Parathyroid adenoma (tissue), 2 donors: ENCODE results near the gene DLX2.

Experiments
- H2AFZ ChIP-seq: fragments of 300-600 bp; sonication (generic); one replicate; pipeline ENCODE4 v1.7.0; 2017; ENCODE audit warnings: antibody characterized with exemption, mild to moderate bottlenecking
- H3K27ac ChIP-seq: fragments of 300-600 bp; sonication (generic); one replicate; pipeline ENCODE4 v1.7.0; 2017
- H3K27me3 ChIP-seq: fragments of 300-600 bp; sonication (generic); one replicate; pipeline ENCODE4 v1.7.0; 2017; ENCODE audit warnings: low read length; ENCODE audit not compliant: control insufficient read depth, insufficient read depth
- H3K36me3 ChIP-seq: fragments of 300-600 bp; sonication (generic); one replicate; pipeline ENCODE4 v1.7.0; 2017; ENCODE audit warnings: low read length; ENCODE audit not compliant: control insufficient read depth, insufficient read depth
- H3K4me1 ChIP-seq: fragments of 300-600 bp; sonication (generic); one replicate; pipeline ENCODE4 v1.7.0; 2017; ENCODE audit warnings: control low read depth
- H3K4me2 ChIP-seq: fragments of 300-600 bp; sonication (generic); one replicate; pipeline ENCODE4 v1.7.0; 2017; ENCODE audit warnings: low read length
- H3K4me3 ChIP-seq: fragments of 300-600 bp; sonication (generic); one replicate; pipeline ENCODE4 v1.7.0; 2017; ENCODE audit warnings: low read depth, low read length
- H3K79me2 ChIP-seq: fragments of 300-600 bp; sonication (generic); one replicate; pipeline ENCODE4 v1.7.0; 2017; ENCODE audit warnings: control low read depth
- H3K9ac ChIP-seq: fragments of 300-600 bp; sonication (generic); one replicate; pipeline ENCODE4 v1.7.0; 2017; ENCODE audit warnings: mild to moderate bottlenecking
- H3K9me3 ChIP-seq: fragments of 300-600 bp; sonication (generic); one replicate; pipeline ENCODE4 v1.7.0; 2017; ENCODE audit warnings: low read length; ENCODE audit not compliant: control insufficient read depth
- CTCF ChIP-seq: fragments of 300-600 bp; sonication (generic); IDR thresholded peaks from one replicate; pipeline ENCODE4 v1.7.0; 2017; ENCODE audit warnings: antibody characterized with exemption, mild to moderate bottlenecking
- donor health status: primary hyperparathyroidism.

DLX2 gene

DNA sequence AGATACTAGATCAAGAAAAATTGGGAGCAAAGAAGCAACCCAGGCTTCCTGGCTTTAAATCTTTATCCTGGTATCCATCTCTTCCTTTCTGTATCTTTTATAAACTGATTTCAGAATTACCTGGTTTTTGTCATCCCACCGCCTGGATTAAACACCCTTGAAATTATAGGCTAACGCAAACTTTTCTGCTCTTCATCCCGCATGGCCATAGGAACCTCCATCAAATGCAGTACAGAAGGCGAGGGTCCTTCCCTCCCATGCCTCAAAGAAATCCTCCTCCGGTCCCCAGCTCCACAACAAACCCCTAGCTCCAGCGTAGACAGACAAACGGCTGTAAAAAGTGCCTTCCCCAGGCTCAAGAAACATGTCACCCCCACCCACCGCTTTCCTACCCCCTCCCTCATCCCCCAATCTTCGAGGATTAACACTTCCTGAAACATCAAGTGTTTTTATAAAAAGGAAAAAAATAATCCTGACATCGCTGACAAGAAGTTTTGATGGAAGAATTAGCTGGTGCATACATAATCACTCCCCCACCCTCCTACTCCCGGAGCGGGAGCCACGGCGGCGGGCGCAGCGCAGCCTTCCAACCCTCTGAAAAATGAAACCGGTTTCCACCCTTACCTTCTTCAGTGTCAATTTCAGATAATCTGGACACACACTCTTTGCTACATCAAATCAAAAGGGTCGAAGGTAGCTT is 9.8 kb downstream of the DLX2 start:
- Histone ChIP-seq H2AFZ (no peak overlapping the region), H3K4me1 (peaks cover 11% of the 10 kb centered on the region), H3K27ac (no peak overlapping the region), H3K27me3 (peaks cover 17% of the 10 kb centered on the region), H3K79me2 (no peaks in the 10 kb centered on the region), H3K4me3 (no peak overlapping the region), H3K4me2 (no peak overlapping the region), H3K9ac (no peak overlapping the region), H3K36me3 (no peaks in the 10 kb centered on the region), H3K9me3 (no peaks in the 10 kb centered on the region)
- TF ChIP-seq CTCF, result no peak

- H3K4me1 ChIP-seq, result peaks cover 11% of the 10 kb centered on the region
- H3K9me3 ChIP-seq, result no peaks in the 10 kb centered on the region
- H3K9ac ChIP-seq, result no peak overlapping the region
- no peak overlapping the region for H3K27ac ChIP-seq
- no peak overlapping the region for H2AFZ ChIP-seq
- no peak overlapping the region for H3K4me2 ChIP-seq
- H3K4me3 ChIP-seq, result no peak overlapping the region
- no peaks in the 10 kb centered on the region for H3K36me3 ChIP-seq
- H3K27me3 ChIP-seq, result peaks cover 21% of the 10 kb centered on the region
- TF ChIP-seq CTCF, result no peak
- no peaks in the 10 kb centered on the region for H3K79me2 ChIP-seq
Measured at GRCh38 chr2:172091761-172092566, 10.7 kb downstream of the DLX2 start.

- no peaks in the 10 kb centered on the region for H3K79me2 ChIP-seq
- H3K4me1 ChIP-seq, result peaks cover 11% of the 10 kb centered on the region
- H3K4me2 ChIP-seq, result no peak overlapping the region
- no peaks in the 10 kb centered on the region for H3K9me3 ChIP-seq
- H3K27ac ChIP-seq, result no peak overlapping the region
- no peak overlapping the region for H2AFZ ChIP-seq
- no peak for TF ChIP-seq CTCF
- H3K9ac ChIP-seq, result no peak overlapping the region
- no peaks in the 10 kb centered on the region for H3K36me3 ChIP-seq
- no peak overlapping the region for H3K4me3 ChIP-seq
- peaks cover 25% of the 10 kb centered on the region for H3K27me3 ChIP-seq
Measured at GRCh38 chr2:172091000-172091641, 11.6 kb downstream of the DLX2 start.

DNA sequence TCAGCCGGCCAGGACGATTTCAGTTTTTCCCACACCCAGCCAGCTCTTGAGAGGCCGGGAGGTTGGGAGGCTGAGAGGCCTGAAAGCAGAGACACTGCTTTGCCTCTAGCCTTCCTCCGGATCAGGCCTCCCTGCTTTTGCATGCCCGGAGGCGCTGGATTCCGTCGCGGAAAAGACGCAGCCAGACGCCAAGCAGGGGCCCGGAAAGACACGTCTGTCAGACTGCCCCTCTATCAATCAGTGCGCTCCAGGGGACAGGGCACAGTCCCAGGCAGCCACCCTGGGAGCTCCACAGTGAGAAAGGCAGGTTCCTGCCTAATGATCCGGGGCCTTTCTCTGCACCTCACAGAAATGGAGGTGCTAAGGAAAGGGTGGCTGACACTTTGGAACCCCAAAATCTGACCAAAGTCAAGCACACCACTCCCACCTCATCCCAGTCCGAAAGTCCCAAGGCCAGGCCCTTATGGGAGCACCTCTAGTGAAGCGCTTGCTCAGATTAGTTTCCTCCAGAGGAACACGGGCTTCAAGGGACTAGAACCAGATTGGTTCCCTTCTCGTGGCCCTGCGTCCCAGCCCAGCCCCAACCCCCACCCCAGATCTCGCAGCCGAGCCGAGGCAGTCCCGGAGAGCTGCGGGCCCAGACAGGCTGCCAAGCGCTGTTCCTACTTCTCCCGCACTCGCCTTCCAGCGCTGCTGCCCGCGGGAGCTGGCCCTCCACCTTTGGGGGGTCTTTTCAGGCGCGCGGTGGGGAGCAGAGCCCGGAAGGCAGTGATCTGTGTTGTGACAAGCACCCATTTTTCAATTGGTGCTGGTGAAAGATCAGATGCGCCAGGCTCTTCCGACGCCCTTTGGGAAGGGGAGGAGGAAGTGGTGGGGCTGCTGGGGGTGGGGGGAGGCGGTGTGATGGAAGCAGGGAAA is 12.4 kb downstream of the DLX2 start:
- no peak for TF ChIP-seq CTCF
- H3K4me1 ChIP-seq, result peaks cover 6% of the 10 kb centered on the region
- no peaks in the 10 kb centered on the region for H3K79me2 ChIP-seq
- no peak overlapping the region for H2AFZ ChIP-seq
- H3K36me3 ChIP-seq, result no peaks in the 10 kb centered on the region
- peaks cover 27% of the 10 kb centered on the region for H3K27me3 ChIP-seq
- H3K9me3 ChIP-seq, result no peaks in the 10 kb centered on the region
- no peak overlapping the region for H3K4me2 ChIP-seq
- no peak overlapping the region for H3K4me3 ChIP-seq
- no peak overlapping the region for H3K27ac ChIP-seq
- H3K9ac ChIP-seq, result no peak overlapping the region
